ENCODE measurements around the gene RFLNA. TPM values are rescaled to one million over a fixed set of nuclear protein-coding genes. Genes with fewer than 3 reads are reported as not detected.
A peak's percentile ranks its signal among the peaks of the same experiment; 100 is the strongest.

RFLNA gene
- total RNA-seq, 1 experiment from 2014 or later: 10.6 TPM

DNA sequence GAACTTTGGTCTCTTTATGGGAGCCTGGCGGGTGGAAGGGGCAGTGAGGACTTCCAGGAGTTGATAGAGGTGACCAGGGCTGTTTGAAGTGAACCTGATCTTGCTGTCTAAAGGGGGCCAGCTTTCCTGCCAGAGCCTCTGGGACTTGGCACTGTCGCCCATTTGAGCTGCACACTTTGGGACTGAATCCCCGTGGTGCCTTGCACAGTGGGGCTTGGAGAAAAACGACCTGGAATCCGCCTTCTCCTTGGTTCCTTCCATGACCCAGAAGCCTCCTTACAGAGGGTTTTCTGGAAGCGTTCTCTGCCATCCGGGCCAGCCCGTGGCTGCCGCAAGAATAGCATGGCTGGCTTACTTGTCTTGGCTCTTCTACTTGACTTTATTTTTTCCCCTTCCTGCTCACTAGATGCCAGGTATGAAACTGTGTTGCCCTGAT lies 2.0 kb downstream of the RFLNA start:
- H3K36me3 Mint-ChIP-seq (ENCODE audit: insufficient read depth in 1 of 3, low read depth in 3 of 3): peaks cover 2 to 4% (median 2%) of the 10 kb centered on the region in 3 experiments; a peak in 3 of 7 replicates
- H4K5ac ChIP-seq (ENCODE audit: insufficient read length, low read depth, low read length): no peak overlapping the region
- no peak overlapping the region for H3K9ac ChIP-seq (ENCODE audit: extremely low read depth, insufficient read length, low read length)

More for the DNA sequence above, 2.0 kb downstream of the RFLNA start:
- Mint-ChIP-seq H3K4me3 (peak overlapping the region; percentile 62; a peak in 3 of 5 replicates), H3K27me3 (ENCODE audit: low read depth) (peaks cover 40% of the 10 kb centered on the region), H3K4me1 (peaks cover 29 to 47% of the 10 kb centered on the region in 2 experiments), H3K27ac (no peak overlapping the region), H3K9me3 (peaks cover 0 to 2% of the 10 kb centered on the region in 2 experiments; a peak in 2 of 5 replicates)
- Histone ChIP-seq H3K23me2 (ENCODE audit: insufficient read length, low read depth, low read length, poor library complexity, severe bottlenecking) (peaks cover 8% of the 10 kb centered on the region), H3K9me3 (ENCODE audit: control insufficient read depth, low read depth, low read length) (no peaks in the 10 kb centered on the region), H2AK5ac (ENCODE audit: insufficient read length, low read length) (no peak overlapping the region), H3K56ac (ENCODE audit: insufficient read length, low read depth, low read length) (no peak overlapping the region), H2AFZ (ENCODE audit: low read length) (no peak overlapping the region), H4K91ac (ENCODE audit: insufficient read length, low read depth, low read length) (no peak overlapping the region), H2BK15ac (ENCODE audit: low read depth, low read length) (no peak overlapping the region), H4K8ac (replicated peaks; ENCODE audit: insufficient read length, low read depth, low read length) (no peak overlapping the region), H3K27ac (ENCODE audit: insufficient read length, low read depth, low read length) (no peak overlapping the region), H3T11ph (ENCODE audit: low read length) (no peak overlapping the region), H2BK20ac (ENCODE audit: low read depth, low read length, poor library complexity, severe bottlenecking) (no peak overlapping the region), H3K23ac (ENCODE audit: insufficient read length, low read depth, low read length) (no peak overlapping the region), H2BK5ac (ENCODE audit: insufficient read length, low read length) (no peak overlapping the region), H3K4me1 (ENCODE audit: insufficient read depth, low read length) (peaks cover 3% of the 10 kb centered on the region; the same call in 1 of the 2 replicates), H3K18ac (ENCODE audit: insufficient read length, low read depth, low read length) (no peak overlapping the region), H3K79me1 (ENCODE audit: insufficient read depth, low read depth, low read length, poor library complexity, severe bottlenecking) (no peaks in the 10 kb centered on the region), H4K20me1 (ENCODE audit: control insufficient read depth, insufficient read depth, insufficient read length) (no peaks in the 10 kb centered on the region), H3K4ac (ENCODE audit: low read depth, low read length) (no peak overlapping the region), H3K27me3 (ENCODE audit: insufficient read depth, low read length) (no peaks in the 10 kb centered on the region; the same call in 1 of the 2 replicates), H2BK120ac (ENCODE audit: low read depth, low read length, poor library complexity, severe bottlenecking) (no peak overlapping the region), H2BK12ac (ENCODE audit: insufficient read length, low read depth, low read length) (no peak overlapping the region), H3K14ac (ENCODE audit: insufficient read depth, low read length) (no peak overlapping the region), H3K79me2 (ENCODE audit: insufficient read depth, low read length) (no peaks in the 10 kb centered on the region), H3K4me2 (ENCODE audit: insufficient read depth, insufficient read length, low read length) (peak overlapping the region; percentile 1)
- no peak for DNase-seq
- TF ChIP-seq, protein P1, sequence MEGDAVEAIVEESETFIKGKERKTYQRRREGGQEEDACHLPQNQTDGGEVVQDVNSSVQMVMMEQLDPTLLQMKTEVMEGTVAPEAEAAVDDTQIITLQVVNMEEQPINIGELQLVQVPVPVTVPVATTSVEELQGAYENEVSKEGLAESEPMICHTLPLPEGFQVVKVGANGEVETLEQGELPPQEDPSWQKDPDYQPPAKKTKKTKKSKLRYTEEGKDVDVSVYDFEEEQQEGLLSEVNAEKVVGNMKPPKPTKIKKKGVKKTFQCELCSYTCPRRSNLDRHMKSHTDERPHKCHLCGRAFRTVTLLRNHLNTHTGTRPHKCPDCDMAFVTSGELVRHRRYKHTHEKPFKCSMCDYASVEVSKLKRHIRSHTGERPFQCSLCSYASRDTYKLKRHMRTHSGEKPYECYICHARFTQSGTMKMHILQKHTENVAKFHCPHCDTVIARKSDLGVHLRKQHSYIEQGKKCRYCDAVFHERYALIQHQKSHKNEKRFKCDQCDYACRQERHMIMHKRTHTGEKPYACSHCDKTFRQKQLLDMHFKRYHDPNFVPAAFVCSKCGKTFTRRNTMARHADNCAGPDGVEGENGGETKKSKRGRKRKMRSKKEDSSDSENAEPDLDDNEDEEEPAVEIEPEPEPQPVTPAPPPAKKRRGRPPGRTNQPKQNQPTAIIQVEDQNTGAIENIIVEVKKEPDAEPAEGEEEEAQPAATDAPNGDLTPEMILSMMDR (conservative IDR thresholded peaks at IDR 0.05): no peak
- no CpG with 5 or more reads among the region's 9 CpGs for WGBS (ENCODE audit: extremely low coverage, insufficient read length, low lambda C conversion rate)
